GM21825 (cell line): ENCODE results near the gene ATP6V1F.

Experiments
- ATAC-seq: cut with Tn5 transposase; IDR thresholded peaks from one replicate; pipeline ENCODE4 v1.9.1; 2021; ENCODE audit warnings: mild to moderate bottlenecking, moderate library complexity; ENCODE audit not compliant: unreplicated experiment

Gene ATP6V1F, protein sequence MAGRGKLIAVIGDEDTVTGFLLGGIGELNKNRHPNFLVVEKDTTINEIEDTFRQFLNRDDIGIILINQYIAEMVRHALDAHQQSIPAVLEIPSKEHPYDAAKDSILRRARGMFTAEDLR

GRCh38 chr7:128862571-128863432, at the start of gene ATP6V1F:
TSS of gene ATP6V1F (plus strand) at chr7:128862856. CDS start at chr7:128862905, 49 bp downstream.
- ATAC-seq, result peak; percentile 78

- no peak for ATAC-seq
These were observed 48.2 kb upstream of the ATP6V1F start for GRCh38 chr7:128814499-128814898.

GRCh38 chr7:128815289-128815942, 47.2 kb upstream of the ATP6V1F start:
- ATAC-seq, result no peak

- ATAC-seq, result no peak
These were observed 44.0 kb upstream of the ATP6V1F start for GRCh38 chr7:128818694-128819093.

GRCh38 chr7:128821724-128822123, 40.9 kb upstream of the ATP6V1F start:
- no peak for ATAC-seq

DNA sequence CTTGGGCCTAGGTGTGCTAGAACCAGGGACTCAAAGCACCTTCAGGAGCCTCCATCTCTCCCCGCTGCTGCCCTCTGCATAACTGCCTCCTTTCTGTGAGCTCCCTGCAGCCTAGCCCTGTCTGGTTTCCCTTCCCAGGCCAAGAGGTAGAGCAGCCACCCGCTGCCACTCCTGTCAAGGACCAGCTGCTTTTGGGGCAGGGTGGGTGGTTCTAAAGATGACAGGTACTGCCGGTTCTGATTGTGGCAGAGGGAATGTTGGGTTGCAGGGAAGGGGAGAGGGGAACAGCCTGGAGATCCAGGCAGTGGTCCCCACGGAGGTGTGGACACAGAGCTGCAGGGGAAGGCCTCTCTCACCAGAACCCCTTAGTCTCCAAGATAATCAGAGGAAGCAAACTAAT, 36.1 kb upstream of the ATP6V1F start:
- no peak for ATAC-seq

- ATAC-seq, result no peak
These were observed 35.8 kb upstream of the ATP6V1F start for GRCh38 chr7:128826916-128827247.

- ATAC-seq, result no peak
These were observed 35.3 kb upstream of the ATP6V1F start for GRCh38 chr7:128827248-128827958.

DNA sequence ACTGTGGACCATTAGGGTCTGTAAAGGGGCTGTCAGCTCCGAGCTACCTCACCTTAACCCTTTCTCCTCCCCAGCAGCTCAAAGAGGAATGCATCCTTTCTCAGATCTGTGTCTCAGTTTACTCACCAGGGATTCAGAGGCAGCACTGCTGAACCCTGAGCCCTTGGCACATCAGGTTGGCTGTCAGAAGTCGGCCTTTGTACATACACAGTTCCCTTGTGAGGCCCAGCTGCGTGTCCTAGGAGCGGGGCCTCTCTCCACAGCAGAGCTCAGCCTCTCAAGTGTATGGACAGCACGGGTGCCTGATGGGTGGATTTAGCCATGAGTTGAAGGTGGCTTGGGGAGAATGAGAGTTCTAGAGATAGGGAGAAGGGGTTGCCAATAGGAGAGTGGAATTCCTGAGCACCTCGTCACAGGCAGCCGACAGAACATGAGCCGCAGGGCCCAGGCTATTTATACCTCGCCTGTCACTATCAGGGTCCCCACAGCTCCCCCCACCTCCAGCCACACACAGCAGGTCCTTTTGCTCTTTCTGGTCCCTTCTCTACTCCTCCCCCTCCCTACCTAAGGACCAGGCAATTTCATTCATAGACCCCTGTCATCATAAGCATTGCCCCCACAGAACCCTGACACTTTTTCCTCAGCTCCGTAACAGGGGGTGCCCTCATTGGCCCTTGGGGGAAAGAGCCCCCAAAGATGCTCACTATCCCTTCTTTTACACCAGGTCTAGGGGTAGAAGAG, 34.5 kb upstream of the ATP6V1F start:
- ATAC-seq, result no peak

- no peak for ATAC-seq
These were observed 33.1 kb upstream of the ATP6V1F start for GRCh38 chr7:128829391-128830166.

GRCh38 chr7:128830231-128831177, 32.2 kb upstream of the ATP6V1F start, which contains the start of gene FLNC:
TSS of gene FLNC (plus strand) at chr7:128830406. CDS start at chr7:128830638, 232 bp downstream.
- ATAC-seq, result no peak

- ATAC-seq, result no peak
These were observed 31.3 kb upstream of the ATP6V1F start for GRCh38 chr7:128831178-128831993.

GRCh38 chr7:128831994-128832879, 30.4 kb upstream of the ATP6V1F start:
- no peak for ATAC-seq

DNA sequence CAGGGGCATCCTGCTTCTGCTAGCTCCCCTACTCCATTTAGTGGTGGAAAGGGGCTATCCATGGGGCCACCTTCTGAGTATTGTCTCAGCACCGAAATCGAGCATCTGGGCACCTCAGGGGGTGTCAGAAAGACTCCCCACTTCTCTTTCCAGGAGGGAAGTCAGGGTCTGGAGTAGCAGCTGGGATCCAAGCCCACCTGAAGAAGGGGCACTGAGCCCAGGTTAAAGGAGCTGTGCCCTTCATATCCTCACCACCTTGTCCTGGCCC, 29.8 kb upstream of the ATP6V1F start:
- ATAC-seq, result no peak

DNA sequence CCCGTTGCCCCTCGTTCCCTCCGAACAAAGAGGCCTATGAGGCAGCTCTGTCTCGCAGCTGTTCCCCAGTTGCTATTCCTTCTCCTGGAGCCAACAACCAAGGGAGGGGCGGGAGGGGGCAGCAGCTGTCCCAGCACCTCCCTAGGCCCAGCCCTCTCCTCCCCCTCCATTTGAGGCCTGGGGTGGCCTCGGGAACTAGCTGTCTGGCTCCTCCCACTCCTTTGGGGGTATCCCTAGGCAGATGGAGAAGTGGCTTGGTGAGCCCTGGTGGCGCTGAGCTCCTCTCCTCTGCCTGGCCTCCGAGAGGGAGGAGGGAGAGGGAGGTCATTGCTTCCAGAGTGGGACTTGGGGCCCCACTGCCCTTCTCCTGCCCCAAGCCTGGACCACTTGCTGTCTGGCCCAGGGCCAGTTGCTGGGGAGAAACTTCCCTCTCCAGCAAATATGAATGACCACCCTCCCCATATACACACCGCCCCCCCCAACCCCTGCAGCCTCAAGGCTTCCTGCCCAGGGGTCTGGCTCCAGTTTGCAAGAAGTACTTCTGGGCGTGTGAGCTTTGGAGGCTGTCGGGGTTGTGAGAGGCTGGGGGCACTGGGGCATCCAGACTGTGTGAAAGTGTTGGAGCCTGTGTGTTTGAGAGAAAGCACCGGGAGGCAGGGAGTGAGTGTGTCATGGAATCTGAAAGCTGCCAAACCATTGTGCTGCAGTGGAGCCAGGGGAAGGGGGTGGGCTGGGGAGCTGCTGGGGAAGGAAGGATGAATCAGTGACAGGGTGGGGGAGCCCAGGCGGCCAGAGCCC, 29.3 kb upstream of the ATP6V1F start:
- no peak for ATAC-seq

DNA sequence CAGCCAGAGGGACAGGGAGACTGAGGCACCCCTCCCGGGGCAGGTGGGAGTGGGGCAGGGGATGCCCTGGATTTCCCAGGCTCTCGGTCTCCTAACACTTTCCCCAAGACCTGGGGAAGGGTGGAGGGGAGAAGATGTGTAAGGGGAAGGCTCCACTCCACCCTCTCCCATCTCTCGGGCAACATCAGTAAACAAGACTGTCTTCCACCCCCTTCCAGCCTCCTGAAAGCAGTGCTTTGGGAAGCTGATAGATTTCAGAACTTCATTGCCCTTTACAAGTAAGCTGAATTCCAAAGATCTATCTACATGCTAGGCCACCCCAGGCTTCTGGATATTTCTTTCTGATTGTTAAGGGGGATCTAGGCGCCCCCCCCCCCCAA, 28.7 kb upstream of the ATP6V1F start:
- no peak for ATAC-seq
